HFF-Myc (cell line): Measurements from ENCODE around the gene DLG1.
A peak's percentile ranks its signal among the peaks of the same experiment; 100 is the strongest.
"Not testable (repeated sequence)": the region's sequence is repeated elsewhere in the genome, so short reads cannot be mapped to it uniquely, and the experiment has no call there.

Experiments used
- DNase-seq: peaks from one replicate; pipeline ENCODE4 v3.0.0-alpha.2; 2011; ENCODE audit warnings: low read depth; ENCODE audit errors: extremely low read depth
- H3K4me3 ChIP-seq: replicated peaks from 2 replicates; pipeline ENCODE4 v1.5.1; 2011; ENCODE audit warnings: low read depth, mild to moderate bottlenecking, control low read depth, low read length
- CTCF ChIP-seq: IDR thresholded peaks from 2 replicates; pipeline ENCODE4 v1.5.1; 2012; ENCODE audit warnings: mild to moderate bottlenecking, low read depth, low read length, control low read depth; ENCODE audit errors: missing control alignments

DLG1 gene

GRCh38 chr3:197283045-197283444, 15.4 kb downstream of the DLG1 start:
- no peak overlapping the region for H3K4me3 ChIP-seq
- no peak for TF ChIP-seq CTCF
- no peak for DNase-seq

- no peak for DNase-seq
- TF ChIP-seq CTCF: no peak
- H3K4me3 ChIP-seq: no peak overlapping the region
Observed at GRCh38 chr3:197281849-197282248, 16.6 kb downstream of the DLG1 start.

GRCh38 chr3:197280156-197280555, 18.3 kb downstream of the DLG1 start:
- DNase-seq: no peak
- TF ChIP-seq CTCF: no peak
- H3K4me3 ChIP-seq: no peak overlapping the region

DNA sequence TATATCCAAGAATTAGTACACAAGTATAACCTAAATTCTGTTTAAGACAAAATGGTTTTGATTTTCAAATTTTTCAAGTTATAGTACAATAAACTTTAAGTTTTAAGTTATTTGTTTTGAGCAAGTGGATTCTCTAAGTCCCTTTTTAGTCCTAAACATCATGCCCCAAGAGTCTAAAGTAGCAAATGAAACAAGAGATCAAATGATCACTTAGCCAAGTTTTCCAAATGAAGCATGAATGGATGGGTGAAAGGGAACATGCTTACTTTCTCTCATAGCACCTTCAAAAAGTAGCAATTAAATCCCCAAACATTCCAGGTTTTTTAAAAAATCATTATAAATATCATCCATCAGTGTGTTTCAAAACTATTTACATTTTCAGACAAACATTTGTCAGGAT, 19.5 kb downstream of the DLG1 start:
- no peak for TF ChIP-seq CTCF
- no peak overlapping the region for H3K4me3 ChIP-seq
- DNase-seq: no peak

GRCh38 chr3:197276808-197277207, 21.6 kb downstream of the DLG1 start:
- H3K4me3 ChIP-seq, DNase-seq: not testable (repeated sequence)
- TF ChIP-seq CTCF: peak; percentile 15

DNA sequence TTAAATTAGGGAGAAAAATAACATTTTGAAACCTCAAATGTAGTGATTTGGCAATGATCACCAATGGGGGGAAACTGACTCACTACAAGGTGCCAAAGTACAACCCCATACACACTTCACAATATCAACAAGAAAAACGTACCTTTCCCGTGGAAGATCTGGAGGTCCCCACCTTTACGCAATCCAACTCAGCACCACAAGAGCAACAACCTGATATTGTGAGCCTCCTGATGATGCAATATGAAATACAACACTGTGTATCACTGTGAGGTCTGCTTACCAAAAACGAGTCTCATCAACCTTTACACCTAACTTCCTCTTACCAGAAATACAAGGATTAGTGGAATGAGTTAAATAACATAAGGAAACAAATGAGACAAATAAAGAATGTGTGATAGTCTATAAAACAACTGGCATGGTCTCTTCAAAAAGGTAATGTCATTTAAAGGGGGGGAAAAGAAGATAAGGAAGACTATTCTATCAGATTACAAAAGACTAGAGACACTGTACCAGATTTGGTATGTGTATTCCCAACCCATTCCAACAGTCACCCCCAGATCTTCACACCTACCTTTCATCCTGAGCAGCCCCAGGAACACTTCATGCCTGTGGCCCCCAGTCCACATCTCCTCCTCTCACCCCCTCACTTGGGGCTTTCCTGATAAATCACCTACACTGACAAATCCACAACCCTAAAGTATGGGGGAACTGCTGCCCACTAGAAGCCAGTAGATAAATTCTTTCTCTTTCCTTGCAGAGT, 27.7 kb downstream of the DLG1 start:
- no peak for TF ChIP-seq CTCF
- H3K4me3 ChIP-seq: no peak overlapping the region
- DNase-seq: no peak

- no peak for TF ChIP-seq CTCF
- DNase-seq: no peak
- no peak overlapping the region for H3K4me3 ChIP-seq
Observed at GRCh38 chr3:197269024-197269423, 29.4 kb downstream of the DLG1 start.
